OCI-LY1 (cell line): Measurements from ENCODE around the gene CHRNA4.

Experiments
- CTCF ChIP-seq: fragments of 200-600 bp; sonication (generic), shearing (Covaris generic); IDR thresholded peaks from 2 replicates; pipeline ENCODE4 v1.5.1; 2017; ENCODE audit warnings: mild to moderate bottlenecking, antibody characterized with exemption, low read length, moderate library complexity, mixed read lengths
- EZH2 ChIP-seq: fragments of 200-600 bp; sonication (generic), shearing (Covaris generic); IDR thresholded peaks from 2 replicates; pipeline ENCODE4 v1.8.0; 2017; ENCODE audit warnings: borderline replicate concordance, mixed run types, mild to moderate bottlenecking, antibody characterized with exemption, low read length, moderate library complexity, mixed read lengths

- TF ChIP-seq CTCF (no peak), EZH2 (no peak)
Measured at GRCh38 chr20:63352811-63353221, 8.3 kb downstream of the CHRNA4 start.
